PC-3 (cell line): Measurements from ENCODE around the gene NTRK1. TPM values are rescaled to one million over a fixed set of nuclear protein-coding genes. Genes with fewer than 3 reads are reported as not detected.

Source experiments
- ATAC-seq: fragments of 200-7000 bp; cut with Tn5 transposase; 2 replicates; pipeline ENCODE4 v1.9.1; 2020; ENCODE audit warnings: mild to moderate bottlenecking, moderate library complexity
- BruUV-seq: library from RNA; stranded (reverse); fragments of 400-500 nt; replicated peaks from 2 replicates; lab custom pipeline; 2021; lab: Mats Ljungman, UMichigan
- CTCF ChIA-PET: fragments of 300-600 bp; sonication (Branson Sonifier 250); formaldehyde crosslinking; loops from one replicate; lab custom pipeline; 2022; ENCODE audit warnings: antibody characterized with exemption; lab: Charles Lee
- POLR2A ChIA-PET: fragments of 300-600 bp; sonication (Branson Sonifier 250); formaldehyde crosslinking; loops from one replicate; lab custom pipeline; 2022; ENCODE audit warnings: antibody characterized with exemption; ENCODE audit not compliant: unreplicated experiment; lab: Charles Lee
- DNase-seq: peaks from one replicate; pipeline ENCODE4 v3.0.0-alpha.2; 2015
- H2AFZ ChIP-seq: fragments of 300-600 bp; sonication (generic); 2 replicates; pipeline ENCODE4 v1.6.0; 2016; ENCODE audit warnings: antibody characterized with exemption, low read length
- H3F3A ChIP-seq: fragments of 300-600 bp; sonication (generic); one replicate; pipeline ENCODE4 v1.6.0; 2017; ENCODE audit warnings: antibody characterized with exemption, low read length, control low read depth, mild to moderate bottlenecking; ENCODE audit not compliant: unreplicated experiment
- H3K27ac ChIP-seq: fragments of 300-600 bp; sonication (generic); 2 replicates; pipeline ENCODE4 v1.5.1; 2016; ENCODE audit warnings: mild to moderate bottlenecking, low read length
- H3K27me3 ChIP-seq: fragments of 300-600 bp; sonication (generic); 2 replicates; pipeline ENCODE4 v1.6.1; 2016; ENCODE audit warnings: low read length, mixed read lengths
- H3K36me3 ChIP-seq: fragments of 300-600 bp; sonication (generic); 2 replicates; pipeline ENCODE4 v1.6.1; 2016; ENCODE audit warnings: low read depth, mixed run types, low read length, mixed read lengths
- H3K4me1 ChIP-seq: fragments of 300-600 bp; sonication (generic); 2 replicates; pipeline ENCODE4 v1.5.1; 2016; ENCODE audit warnings: low read length; ENCODE audit not compliant: insufficient read depth
- H3K4me2 ChIP-seq: fragments of 300-600 bp; sonication (generic); 2 replicates; pipeline ENCODE4 v1.6.0; 2016; ENCODE audit warnings: low read length
- H3K4me3 ChIP-seq: fragments of 300-600 bp; sonication (generic); 2 replicates; pipeline ENCODE4 v1.5.1; 2016; ENCODE audit warnings: mild to moderate bottlenecking, low read length, mixed read lengths
- H3K79me2 ChIP-seq: fragments of 300-600 bp; sonication (generic); 2 replicates; pipeline ENCODE4 v1.6.1; 2017; ENCODE audit warnings: low read length, mixed read lengths
- H3K9ac ChIP-seq: fragments of 300-600 bp; sonication (generic); 2 replicates; pipeline ENCODE4 v1.6.0; 2016; ENCODE audit warnings: mild to moderate bottlenecking, low read length
- H3K9me2 ChIP-seq: fragments of 300-600 bp; sonication (generic); replicated peaks from 2 replicates; pipeline ENCODE4 v1.6.1; 2016; ENCODE audit warnings: mixed run types, low read length, mixed read lengths
- H3K9me3 ChIP-seq: fragments of 300-600 bp; sonication (generic); 2 replicates; pipeline ENCODE4 v1.6.1; 2016; ENCODE audit warnings: low read length, mixed read lengths
- H4K20me1 ChIP-seq: fragments of 300-600 bp; sonication (generic); 2 replicates; pipeline ENCODE4 v1.6.1; 2016; ENCODE audit warnings: low read length, mixed read lengths
- EZH2 ChIP-seq: fragments of 300-600 bp; sonication (generic); IDR thresholded peaks from one replicate; pipeline ENCODE4 v1.6.1; 2017; ENCODE audit warnings: antibody characterized with exemption, mild to moderate bottlenecking, low read length; ENCODE audit not compliant: unreplicated experiment
- EZH2phosphoT487 ChIP-seq: fragments of 300-600 bp; sonication (generic); IDR thresholded peaks from 2 replicates; pipeline ENCODE4 v1.6.1; 2018; ENCODE audit warnings: mild to moderate bottlenecking, antibody characterized with exemption, low read length, borderline replicate concordance
- intact Hi-C: fragments of 100-400 bp; cut with micrococcal nuclease; formaldehyde crosslinking; loops from 2 replicates; pipeline ENCODE4 v1.9.0; 2023
- total RNA-seq: library from RNA; depleted of rRNA; stranded (reverse); fragments of >200 nt; gene quantifications from 2 replicates; pipeline ENCODE4 v1.2.3, GENCODE V29; 2014
- TF ChIP-seq, protein P1 (sequence below): fragments of 300-600 bp; sonication (generic); conservative IDR thresholded peaks from 2 replicates; pipeline ENCODE4 v1.5.1; 2017; ENCODE audit warnings: antibody characterized with exemption, low read depth, mild to moderate bottlenecking, low read length

The NTRK1 gene
- total RNA-seq, 1 experiment from 2014 or later = 0.15 TPM

GRCh38 chr1:156839426-156840109, 21.1 kb upstream of the NTRK1 start:
- BruUV-seq = no TSS peak
- DNase-seq = no peak
- Histone ChIP-seq H2AFZ (no peak overlapping the region), H3K4me2 (no peak overlapping the region), H4K20me1 (no peaks in the 10 kb centered on the region), H3K27ac (no peak overlapping the region), H3K9me2 (no peaks in the 10 kb centered on the region), H3F3A (no peaks in the 10 kb centered on the region), H3K4me1 (no peaks in the 10 kb centered on the region), H3K9ac (no peak overlapping the region), H3K9me3 (no peaks in the 10 kb centered on the region), H3K79me2 (no peaks in the 10 kb centered on the region), H3K36me3 (no peaks in the 10 kb centered on the region), H3K27me3 (no peaks in the 10 kb centered on the region), H3K4me3 (no peak overlapping the region)
- POLR2A ChIA-PET = no interaction called here
- CTCF ChIA-PET = interaction anchor here (1.1 to 2.0 kb wide), 4 partner anchors 21 to 113 kb away, joined by 3 to 13 read pairs (median 7); partner anchors contain the start of gene NTRK1
- intact Hi-C loops = loop anchor here (1.0 to 2.0 kb wide), 2 partner anchors 51 to 87 kb away; no protein-coding TSS in a partner anchor
- TF ChIP-seq EZH2phosphoT487 = no peak
- TF ChIP-seq EZH2 = no peak
- TF ChIP-seq, protein P1, sequence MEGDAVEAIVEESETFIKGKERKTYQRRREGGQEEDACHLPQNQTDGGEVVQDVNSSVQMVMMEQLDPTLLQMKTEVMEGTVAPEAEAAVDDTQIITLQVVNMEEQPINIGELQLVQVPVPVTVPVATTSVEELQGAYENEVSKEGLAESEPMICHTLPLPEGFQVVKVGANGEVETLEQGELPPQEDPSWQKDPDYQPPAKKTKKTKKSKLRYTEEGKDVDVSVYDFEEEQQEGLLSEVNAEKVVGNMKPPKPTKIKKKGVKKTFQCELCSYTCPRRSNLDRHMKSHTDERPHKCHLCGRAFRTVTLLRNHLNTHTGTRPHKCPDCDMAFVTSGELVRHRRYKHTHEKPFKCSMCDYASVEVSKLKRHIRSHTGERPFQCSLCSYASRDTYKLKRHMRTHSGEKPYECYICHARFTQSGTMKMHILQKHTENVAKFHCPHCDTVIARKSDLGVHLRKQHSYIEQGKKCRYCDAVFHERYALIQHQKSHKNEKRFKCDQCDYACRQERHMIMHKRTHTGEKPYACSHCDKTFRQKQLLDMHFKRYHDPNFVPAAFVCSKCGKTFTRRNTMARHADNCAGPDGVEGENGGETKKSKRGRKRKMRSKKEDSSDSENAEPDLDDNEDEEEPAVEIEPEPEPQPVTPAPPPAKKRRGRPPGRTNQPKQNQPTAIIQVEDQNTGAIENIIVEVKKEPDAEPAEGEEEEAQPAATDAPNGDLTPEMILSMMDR = no peak
- no peak for ATAC-seq

DNA sequence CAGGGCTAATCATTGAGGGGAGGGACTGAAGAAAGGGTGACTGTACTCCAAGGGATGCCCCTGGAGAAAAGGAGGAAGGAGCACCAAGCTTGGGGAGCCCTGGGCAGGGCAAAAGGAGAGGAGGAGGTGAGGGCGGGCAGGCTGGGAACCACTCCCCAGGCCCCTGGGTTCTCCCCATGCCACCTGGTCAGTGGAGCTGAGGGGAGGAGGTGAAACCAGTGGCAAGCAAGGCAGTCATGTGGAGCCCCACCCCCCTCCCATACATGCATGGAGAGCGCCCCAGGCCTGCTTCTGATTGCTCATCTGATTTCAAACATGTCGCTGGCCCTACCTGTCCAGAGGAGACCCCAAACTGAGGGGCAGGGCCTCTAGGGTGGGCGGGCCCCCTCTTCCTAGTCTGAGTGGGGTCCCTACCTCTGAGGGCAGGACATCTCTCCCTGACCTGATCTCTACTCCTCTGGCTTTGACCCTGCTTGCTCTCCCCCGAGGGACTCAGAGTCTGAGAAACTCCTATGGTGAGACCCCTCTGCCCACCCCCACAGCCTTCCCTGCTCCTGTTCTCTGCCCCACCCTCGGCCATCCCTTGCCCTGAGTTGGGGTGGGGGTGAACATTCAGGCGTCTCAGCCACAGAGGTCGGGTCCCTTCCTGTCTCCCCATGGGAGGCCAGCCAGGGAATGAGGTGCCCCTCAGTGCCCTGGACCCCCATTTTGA, 20.3 kb upstream of the NTRK1 start:
- BruUV-seq = no TSS peak
- Histone ChIP-seq H2AFZ (no peak overlapping the region), H3K4me1 (no peaks in the 10 kb centered on the region), H3K9me3 (no peaks in the 10 kb centered on the region), H3K27me3 (no peaks in the 10 kb centered on the region), H3K4me2 (no peak overlapping the region), H3K36me3 (no peaks in the 10 kb centered on the region), H3K4me3 (no peak overlapping the region), H3K9ac (no peak overlapping the region), H3K9me2 (no peaks in the 10 kb centered on the region), H3F3A (no peaks in the 10 kb centered on the region), H3K27ac (no peak overlapping the region), H3K79me2 (no peaks in the 10 kb centered on the region), H4K20me1 (no peaks in the 10 kb centered on the region)
- no peak for DNase-seq
- ATAC-seq = no peak
- ChIA-PET POLR2A (no interaction called here), CTCF (interaction anchor here (0.6 to 1.1 kb wide), 2 partner anchors 20 to 410 kb away, joined by 4 to 7 read pairs; partner anchors contain the start of gene NTRK1)
- intact Hi-C loops = no loop called here
- no peak for TF ChIP-seq EZH2
- TF ChIP-seq EZH2phosphoT487 = no peak
- TF ChIP-seq, protein P1 = no peak

DNA sequence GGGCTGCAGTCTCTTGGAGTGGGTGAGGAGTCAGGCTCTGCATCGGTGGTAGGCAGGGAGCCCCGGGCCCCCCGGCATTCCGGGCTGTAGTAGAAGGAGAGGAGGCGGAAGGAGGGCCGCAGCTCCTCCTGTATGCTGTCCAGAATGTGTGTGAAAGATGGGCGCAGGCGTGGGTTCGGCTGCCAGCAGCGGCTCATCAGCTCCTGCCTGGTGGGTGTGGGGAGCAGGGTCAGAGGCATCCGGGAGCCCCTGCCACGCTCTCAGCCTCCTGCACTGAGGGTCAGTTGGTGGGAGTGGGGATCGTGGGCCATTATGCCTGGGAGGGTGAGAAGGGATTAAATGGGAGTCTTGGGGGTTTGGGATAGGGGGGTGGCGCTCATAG, 19.8 kb upstream of the NTRK1 start:
- no peak overlapping the region for H3K27ac ChIP-seq
- no peaks in the 10 kb centered on the region for H3K9me2 ChIP-seq
- POLR2A ChIA-PET = no interaction called here
- TF ChIP-seq EZH2 (no peak), EZH2phosphoT487 (no peak)
- TF ChIP-seq, protein P1 = no peak
- no TSS peak for BruUV-seq
- DNase-seq (no peak), ATAC-seq (no peak)
- H4K20me1 ChIP-seq = no peaks in the 10 kb centered on the region
- H3F3A ChIP-seq = no peaks in the 10 kb centered on the region
- no peak overlapping the region for H3K9ac ChIP-seq
- H3K4me1 ChIP-seq = no peaks in the 10 kb centered on the region
- no peak overlapping the region for H2AFZ ChIP-seq
- intact Hi-C loops = no loop called here
- CTCF ChIA-PET = interaction anchor here (0.5 kb wide), 1 partner anchor 50 kb away, joined by 13 read pairs; no protein-coding TSS in a partner anchor
- H3K79me2 ChIP-seq = no peaks in the 10 kb centered on the region
- no peaks in the 10 kb centered on the region for H3K36me3 ChIP-seq
- no peaks in the 10 kb centered on the region for H3K9me3 ChIP-seq
- H3K4me3 ChIP-seq = no peak overlapping the region
- no peaks in the 10 kb centered on the region for H3K27me3 ChIP-seq
- no peak overlapping the region for H3K4me2 ChIP-seq
